Measurements from ENCODE around the gene EPC1.
"Not testable (repeated sequence)": the region's sequence is repeated elsewhere in the genome, so short reads cannot be mapped to it uniquely, and the experiment has no call there.

Gene EPC1

DNA sequence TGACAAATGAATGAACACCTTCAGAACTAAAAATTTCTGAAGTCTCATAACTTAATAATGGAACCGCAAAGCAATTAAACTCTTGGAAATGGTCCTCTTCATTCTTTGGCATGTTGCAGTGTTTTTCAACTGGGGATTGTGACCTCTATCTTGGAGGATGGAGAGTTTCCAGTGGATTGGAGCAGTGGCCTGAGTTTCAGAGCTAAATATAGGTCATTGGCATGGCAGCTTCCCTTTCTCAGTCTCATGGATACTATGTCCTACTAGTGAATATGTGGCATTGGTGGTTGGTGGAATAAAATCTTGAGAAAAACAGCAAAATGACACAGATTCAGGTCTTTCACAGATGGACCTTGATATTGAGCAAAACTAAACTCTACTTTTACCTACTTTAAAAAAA lies 24.1 kb upstream of the EPC1 start:
- DNase-seq (ENCODE audit: low spot score): no peak

DNA sequence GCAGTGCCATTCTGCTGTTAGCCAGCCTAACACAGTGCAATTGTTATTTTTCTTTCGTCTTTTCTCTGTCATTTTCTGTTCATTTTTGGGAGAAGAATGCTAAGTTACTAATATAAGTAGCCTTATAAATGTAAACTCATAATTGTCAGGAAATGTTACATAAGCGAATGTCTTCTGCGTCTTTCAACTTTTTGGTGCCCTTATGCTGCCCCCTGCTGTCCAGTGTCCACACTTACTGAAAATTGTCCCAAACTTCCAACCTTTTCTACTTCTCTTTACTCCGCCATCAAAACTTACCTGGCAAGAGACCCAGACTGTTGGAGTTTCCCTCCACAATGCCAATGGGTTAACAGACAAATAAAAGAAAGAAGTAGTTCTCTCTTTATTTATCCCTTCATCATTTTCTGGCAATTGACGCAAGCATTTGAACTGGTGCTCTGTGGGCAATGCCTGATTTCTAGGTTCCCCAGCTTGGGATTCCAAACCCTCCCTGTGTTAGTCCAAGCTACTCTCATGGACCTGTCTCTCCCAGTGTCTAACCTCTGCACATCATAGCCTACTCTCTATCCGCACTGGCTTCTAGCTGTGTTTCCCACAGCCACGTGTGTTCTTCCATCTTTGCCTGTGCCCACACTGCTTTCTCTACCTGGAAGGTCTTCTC lies 21.0 kb upstream of the EPC1 start:
- peak; percentile 55 for DNase-seq (ENCODE audit: low spot score)

DNA sequence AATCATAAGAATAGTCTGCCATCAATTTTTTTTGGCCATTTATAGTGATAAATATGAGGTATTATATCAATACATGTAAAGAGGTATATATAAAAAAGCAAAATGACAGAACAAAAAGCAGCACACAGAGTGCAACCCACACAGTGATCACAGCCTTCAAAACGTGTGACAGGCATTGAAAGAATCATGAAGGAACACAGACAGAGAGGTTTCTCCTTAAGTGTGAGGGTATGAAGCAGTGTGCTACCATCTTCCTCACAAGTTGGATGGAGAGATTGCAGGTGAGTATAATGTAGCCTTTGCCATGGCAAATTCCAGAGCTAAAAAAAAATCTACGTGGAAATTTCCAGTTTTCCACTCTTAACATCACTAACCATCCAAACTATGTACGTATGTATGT lies 19.6 kb upstream of the EPC1 start:
- no peak for DNase-seq (ENCODE audit: low spot score)

- no peak for DNase-seq (ENCODE audit: low spot score)
Observed at GRCh38 chr10:32366111-32366510, 19.2 kb upstream of the EPC1 start.

- DNase-seq (ENCODE audit: low spot score): not testable (repeated sequence)
Observed at GRCh38 chr10:32365404-32365803, 18.4 kb upstream of the EPC1 start.

DNA sequence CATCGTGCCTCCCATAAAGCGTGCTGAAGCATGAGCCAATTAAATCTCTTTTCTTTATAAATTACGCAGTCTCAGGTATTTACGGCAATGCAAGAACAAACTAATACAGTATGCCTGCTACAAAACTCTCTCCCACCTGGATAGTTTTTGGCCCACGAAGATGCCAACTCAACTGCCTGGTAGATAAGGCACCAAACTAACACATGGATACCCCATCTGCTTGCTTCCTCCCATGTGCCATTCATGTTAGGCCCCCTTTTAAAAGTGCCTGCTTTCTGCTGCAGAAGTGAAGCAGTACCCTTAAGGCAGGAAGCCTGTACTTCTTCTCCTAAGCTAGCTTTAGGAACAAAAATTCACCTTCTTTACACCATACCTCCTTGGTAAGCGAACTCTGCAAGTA lies 15.6 kb upstream of the EPC1 start:
- no peak for DNase-seq (ENCODE audit: low spot score)

GRCh38 chr10:32360884-32361283 lies 13.9 kb upstream of the EPC1 start:
- no peak for DNase-seq (ENCODE audit: low spot score)

GRCh38 chr10:32360241-32360640 lies 13.3 kb upstream of the EPC1 start:
- no peak for DNase-seq (ENCODE audit: low spot score)

DNA sequence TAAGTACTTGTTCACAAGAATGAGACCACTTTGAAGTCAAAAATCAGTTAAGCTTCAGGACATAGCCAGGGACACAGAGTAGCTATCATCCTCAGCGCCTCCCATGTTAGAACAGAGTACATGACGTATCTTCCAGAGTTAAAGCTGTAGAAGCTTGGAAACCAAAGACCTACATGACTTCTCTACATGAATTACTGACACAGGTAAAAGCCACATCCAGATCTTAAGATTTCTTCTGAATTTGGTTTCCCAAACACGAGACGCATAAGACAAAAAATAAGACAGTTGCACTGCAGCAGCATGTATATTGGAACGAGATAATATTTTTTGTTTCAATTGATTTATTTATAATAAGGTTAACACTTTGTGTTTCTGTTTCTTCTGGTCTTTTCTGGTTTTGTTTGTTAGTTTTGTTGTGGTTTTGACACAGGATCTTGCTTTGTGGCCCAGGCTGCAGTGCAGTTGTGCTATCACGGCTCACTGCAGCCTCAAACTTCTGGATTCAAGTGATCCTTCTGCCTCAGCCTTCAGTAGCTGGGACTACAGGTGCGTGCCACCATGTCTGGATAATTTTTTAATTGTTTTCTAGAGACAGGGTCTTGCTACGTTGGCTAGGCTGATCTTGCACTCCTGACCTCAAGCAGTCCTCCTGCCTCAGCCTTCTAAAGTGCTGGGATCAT lies 10.2 kb upstream of the EPC1 start:
- DNase-seq (ENCODE audit: low spot score): no peak

DNA sequence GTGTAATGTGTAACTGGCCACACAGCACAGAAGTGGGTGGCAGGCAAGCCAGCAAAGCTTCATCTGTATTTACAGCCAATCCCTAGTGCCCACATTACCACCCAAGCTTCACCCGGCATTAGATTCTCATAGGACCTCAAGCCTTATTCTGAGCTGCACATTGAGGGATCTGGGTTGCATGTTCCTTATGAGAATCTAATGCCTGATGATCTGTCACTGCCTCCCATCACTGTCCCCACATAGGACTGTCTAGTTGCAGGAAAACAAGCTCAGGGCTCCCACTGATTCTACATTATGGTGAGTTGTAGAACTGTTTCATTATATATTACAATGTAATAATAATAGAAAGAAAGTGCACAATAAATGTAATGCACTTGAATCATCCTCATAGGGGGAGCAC lies 7.7 kb upstream of the EPC1 start:
- DNase-seq (ENCODE audit: low spot score): not testable (repeated sequence)

- DNase-seq (ENCODE audit: low spot score): no peak
Observed at GRCh38 chr10:32350811-32351350, 3.9 kb upstream of the EPC1 start.

DNA sequence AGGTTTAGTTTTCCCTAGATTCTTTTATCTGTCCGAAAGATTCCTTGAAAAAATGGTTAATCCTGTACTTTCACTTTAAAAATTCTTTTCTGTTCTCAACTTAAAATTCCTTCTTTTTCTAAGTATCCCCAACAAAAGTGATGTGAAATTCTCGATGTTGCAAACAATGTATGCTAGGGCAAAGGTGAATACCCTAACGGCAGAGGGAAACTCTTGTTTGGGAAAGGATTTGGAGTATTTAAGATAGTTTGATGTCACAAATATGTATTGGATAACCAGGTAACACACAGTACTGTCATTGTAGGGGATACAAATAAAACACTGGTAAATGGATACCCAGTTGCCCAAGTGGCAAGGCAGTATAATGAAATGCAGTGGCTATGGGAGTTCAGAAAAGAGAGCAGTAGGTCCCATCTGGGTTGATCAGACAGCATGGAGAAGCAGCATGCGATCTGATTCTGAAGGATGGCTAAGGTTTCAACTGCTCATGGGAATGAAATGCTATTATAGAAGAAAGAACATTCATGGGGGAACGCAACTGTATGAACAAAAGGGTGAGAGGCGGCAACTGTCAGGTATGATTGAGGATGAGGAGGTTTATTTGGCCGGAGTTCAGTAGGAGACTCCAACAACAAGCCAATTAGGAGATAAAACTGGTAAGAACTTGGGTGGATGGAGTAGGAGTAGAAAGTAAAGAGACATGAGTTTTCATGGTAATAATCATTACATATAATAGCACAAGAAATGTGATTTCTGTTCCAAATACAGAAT lies 3.2 kb upstream of the EPC1 start:
- DNase-seq (ENCODE audit: low spot score): no peak

GRCh38 chr10:32349199-32349585 lies 2.2 kb upstream of the EPC1 start:
- DNase-seq (ENCODE audit: low spot score): no peak

DNA sequence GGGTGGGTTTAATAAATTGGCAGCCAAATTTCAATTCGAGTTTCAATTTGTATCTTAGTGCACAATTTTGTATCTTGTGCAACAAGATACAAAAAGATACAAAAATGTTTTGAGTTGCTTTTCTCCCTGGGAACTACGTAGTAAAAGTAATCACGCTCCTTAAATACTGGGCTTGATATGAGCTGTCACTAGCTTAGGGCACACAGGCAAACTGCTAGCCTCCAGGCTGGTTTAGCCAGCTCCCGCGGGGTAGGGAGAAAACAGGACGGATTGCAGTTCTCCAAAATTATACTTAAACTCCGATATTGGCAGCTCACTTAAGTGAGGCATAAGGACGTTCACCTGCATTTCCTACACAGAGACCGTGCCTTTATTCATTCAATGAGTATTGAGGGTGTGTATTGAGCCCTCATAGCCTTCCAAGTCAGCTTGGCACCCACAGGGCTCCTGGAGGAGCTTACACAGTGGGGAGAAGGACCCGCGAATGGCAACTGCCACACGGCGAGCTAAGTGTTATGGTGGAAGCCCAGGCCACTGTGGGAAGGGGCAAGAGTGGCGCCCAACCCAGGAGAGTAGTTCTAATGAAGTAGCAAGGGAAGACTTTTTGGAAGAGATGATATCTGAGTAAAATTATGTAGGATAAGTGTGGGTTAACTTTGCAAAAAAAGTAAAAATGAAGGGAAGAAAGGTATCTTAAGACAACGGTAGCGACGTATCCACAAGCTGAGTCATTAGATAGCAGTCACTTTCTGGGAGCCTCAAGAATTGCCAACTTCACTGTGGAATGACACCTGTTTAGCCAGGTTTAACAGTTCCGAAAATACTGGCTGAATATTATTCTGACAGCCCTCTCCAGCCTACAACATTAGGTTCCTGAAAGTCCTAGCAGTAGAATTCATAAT lies 1.6 kb upstream of the EPC1 start:
- DNase-seq (ENCODE audit: low spot score): no peak

- DNase-seq (ENCODE audit: low spot score): no peak
Observed at GRCh38 chr10:32347363-32348022, 535 bp upstream of the EPC1 start.

DNA sequence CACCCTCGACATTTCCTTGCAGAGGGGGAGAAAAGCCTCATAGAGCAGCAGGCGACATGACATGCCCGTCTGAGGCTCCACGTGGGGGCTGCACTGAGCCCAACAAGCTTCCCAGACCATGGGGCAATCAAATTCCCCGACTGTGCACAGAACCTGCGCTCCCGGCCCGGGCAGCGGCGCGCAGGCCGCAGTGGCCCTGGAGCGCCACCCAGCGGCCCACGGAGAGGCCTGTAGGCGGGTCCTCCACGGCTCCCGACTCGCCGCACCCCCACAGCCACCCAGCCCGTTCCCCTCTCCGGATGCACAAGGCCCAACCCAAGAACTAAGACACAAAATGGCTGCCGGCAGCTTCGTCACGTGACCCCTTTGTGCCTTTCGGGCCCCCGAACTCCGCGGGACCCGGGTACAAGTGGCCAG lies 816 bp downstream of the EPC1 start:
- DNase-seq (ENCODE audit: low spot score): peak; percentile 98

DNA sequence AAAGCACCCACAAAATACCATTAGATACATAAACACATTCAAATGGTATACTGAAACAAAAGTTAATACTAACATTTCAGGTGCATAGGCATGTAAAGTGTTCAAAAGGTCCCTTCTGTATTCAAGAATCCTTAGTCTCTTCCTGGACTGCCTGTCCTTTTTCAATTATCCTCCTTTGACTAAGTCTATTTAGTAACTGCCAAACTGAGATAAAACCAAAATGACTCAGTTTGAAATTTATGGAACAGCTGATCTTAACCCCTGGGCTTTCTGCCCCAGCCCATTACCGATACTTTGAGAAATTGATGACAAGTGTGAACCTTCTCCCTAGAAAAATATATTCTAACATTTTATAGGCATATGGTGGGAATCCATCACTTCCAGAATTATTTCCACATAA lies 5.4 kb downstream of the EPC1 start:
- no peak for DNase-seq (ENCODE audit: low spot score)

DNA sequence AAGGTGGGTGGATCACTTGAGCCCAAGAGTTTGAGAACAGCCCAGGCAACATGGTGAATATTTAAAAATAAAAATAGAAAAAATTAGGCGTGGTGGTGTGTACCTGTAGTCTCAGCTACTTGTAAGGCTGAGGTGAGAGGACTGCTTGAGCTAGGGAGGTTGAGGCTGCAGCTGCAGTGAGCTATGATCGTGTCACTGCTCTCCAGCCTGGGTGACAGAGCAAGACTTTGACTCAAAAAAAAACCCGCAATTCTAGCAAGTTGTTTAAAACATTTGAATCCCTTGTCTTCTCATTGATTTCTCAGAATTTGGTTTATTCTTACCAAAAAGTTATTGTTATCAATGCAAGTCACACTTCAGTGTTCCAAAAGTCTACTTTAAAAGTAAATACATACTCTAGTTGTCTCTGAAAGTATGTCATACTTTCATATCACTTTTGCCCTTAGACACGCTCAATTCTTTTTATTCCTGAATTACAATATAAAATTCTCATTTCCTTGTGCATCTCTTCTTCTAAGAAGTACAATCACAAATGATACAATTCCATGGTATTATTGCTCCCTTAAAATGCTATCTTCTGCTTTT lies 6.3 kb downstream of the EPC1 start:
- DNase-seq (ENCODE audit: low spot score): no peak

- no peak for DNase-seq (ENCODE audit: low spot score)
Observed at GRCh38 chr10:32338262-32338661, 8.7 kb downstream of the EPC1 start.

GRCh38 chr10:32337350-32337749 lies 9.6 kb downstream of the EPC1 start:
- no peak for DNase-seq (ENCODE audit: low spot score)

DNA sequence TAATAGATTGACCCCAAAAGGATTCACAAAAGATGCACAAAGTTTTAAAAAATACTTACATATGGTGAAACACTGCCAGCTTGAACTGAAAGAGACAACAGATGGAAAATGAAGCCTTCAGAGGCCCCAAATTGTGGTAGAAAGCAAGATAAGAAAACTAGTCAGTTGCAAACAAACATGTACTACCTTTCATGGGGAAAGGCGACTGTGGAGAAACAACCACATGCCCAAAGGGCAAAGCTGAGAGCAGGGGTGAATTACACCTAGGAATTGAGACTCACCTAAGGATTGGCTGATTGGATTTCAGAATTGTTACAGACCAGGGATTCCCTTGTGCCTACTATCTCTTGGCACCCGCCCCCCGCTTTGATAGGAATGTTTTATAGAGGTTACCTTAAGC lies 13.1 kb downstream of the EPC1 start:
- no peak for DNase-seq (ENCODE audit: low spot score)

Data from AG08396 (cell line).